ENCODE data around the gene WDR76.
"Not testable (repeated sequence)": the region's sequence is repeated elsewhere in the genome, so short reads cannot be mapped to it uniquely, and the experiment has no call there.

The WDR76 gene

GRCh38 chr15:43824302-43825246, 2.2 kb upstream of the WDR76 start, which contains the start of gene MFAP1:
TSS of gene MFAP1 (minus strand) at chr15:43824690. CDS start at chr15:43824569, 121 bp downstream.
- DNase-seq = peak; percentile 95

DNA sequence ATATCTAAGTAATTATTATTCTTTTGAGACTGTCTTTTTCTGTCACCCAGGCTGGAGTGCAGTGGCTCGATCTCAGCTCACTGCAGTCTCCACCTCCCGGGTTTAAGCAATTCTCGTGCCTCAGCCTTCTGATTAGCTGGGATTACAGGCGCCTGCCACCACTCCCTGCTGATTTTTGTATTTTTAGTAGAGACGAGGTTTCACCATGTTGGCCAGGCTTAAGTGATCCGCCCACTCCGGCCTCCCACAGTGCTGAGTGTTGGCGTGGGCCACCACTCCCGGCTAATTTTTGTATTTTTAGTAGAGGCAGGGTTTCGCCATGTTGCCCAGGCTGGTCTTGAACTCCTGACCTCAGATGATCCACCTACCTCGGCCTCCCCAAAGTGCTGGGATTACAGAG, 1.5 kb upstream of the WDR76 start:
- not testable (repeated sequence) for DNase-seq

DNA sequence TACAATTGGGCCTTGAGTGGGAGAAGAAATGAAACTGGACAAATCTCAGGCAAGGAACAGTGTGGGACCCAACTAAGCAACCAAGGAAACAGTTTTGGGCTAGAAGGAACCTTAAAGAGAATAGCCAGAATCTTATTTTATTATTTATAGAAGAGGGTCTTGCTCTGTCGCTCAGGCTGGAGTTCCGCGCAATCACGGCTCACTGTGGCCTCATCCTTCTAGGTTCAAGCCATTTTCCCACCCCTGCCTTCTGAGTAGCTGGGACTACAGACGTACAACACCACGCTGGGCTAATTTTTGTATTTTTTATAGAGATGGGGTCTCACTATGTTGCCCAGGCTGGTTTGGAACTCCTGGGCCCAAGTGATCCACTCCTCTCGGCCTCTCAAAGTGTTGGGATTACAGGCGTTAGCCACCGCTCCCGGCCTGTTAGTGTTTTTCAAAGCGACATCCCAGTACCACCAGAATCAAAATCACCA, 734 bp upstream of the WDR76 start:
- DNase-seq = no peak

GRCh38 chr15:43828061-43828657, 1.4 kb downstream of the WDR76 start:
- DNase-seq = no peak

- not testable (repeated sequence) for DNase-seq
Observed at GRCh38 chr15:43829951-43830540, 3.2 kb downstream of the WDR76 start.

- DNase-seq = not testable (repeated sequence)
Observed at GRCh38 chr15:43830691-43831275, 4.0 kb downstream of the WDR76 start.

DNA sequence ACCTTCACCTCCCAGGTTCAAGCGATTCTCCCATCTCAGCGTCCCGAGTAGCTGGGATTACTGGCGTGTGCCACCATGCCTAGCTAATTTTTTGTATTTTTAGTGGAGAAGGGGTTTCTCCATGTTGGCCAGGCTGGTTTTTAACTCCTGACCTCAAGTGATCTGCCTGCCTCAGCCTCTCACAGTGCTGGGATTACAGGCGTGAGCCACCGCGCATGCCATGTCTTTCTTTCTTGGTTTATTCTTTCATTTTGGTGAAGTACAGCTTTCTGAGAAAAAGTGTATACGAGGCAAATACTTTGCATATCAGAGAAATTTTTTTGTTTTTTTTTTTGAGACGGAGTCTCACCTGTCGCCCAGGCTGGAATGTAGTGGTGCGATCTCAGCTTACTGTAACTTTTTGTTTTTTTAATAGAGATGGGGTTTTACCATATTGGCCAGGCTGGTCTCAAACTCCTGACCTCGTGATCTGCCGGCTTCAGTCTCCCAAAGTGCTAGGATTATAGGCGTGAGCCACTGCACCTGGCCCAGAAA, 4.8 kb downstream of the WDR76 start:
- not testable (repeated sequence) for DNase-seq

DNA sequence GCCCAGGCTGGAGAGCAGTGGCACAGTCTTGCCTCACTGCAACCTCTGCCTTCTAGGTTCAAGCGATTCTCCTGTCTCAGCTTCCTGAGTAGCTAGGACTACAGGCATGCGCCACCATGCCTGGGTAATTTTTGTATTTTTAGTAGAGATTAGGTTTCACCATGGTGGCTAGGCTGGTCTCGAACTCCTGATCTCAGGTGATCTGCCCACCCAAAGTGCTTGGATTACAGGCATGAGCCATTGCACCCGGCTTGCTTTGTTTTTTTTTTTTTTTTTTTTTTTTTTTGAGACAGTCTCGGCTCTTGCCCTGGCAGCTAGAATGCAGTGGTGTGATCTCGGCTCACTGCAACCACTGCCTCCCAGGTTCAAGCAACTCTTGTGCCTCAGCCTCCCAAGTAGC, 5.7 kb downstream of the WDR76 start:
- DNase-seq = not testable (repeated sequence)

GRCh38 chr15:43845421-43845820, 18.6 kb downstream of the WDR76 start:
- DNase-seq = no peak

DNA sequence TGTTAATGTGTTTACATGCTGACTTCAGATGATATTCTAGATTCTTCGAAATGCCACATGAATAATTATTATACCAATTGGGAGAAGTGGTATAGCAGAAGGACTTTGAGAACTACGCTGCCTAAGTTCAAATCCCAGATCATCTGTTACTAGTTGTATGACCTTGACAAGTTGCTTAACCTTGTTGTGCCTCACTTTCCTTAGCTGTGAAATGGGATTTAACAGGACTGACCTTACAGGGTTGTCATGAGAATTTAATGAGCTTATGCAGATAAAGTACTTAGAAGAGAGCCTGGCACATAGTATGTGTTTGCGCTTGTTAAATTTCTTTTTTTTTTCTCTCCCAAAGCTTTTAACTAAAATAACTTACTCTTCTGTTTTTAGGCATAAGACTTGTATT, 24.4 kb downstream of the WDR76 start:
- no peak for DNase-seq

- DNase-seq = no peak
Observed at GRCh38 chr15:43852607-43853006, 25.8 kb downstream of the WDR76 start.

- no peak for DNase-seq
Observed at GRCh38 chr15:43854801-43855200, 28.0 kb downstream of the WDR76 start.

DNA sequence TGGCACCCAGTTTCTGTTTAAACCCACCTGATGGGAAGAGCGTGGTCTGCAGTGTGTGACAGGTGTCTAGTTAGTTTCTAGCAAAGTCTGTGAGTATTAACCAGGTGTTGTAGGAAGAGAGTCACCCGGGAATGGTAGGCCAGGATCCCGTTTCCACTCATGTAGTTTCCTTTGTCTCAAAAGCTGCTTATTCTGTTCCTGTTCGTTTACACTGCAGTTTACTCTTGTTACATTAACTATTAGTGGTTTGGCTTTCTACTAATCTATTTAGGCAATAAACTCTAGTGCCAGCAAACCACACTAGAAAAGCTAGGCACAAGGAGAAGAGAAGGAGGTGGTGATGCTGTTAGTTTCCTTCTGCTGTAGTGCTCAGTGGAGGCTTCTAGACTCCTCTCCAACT, 32.7 kb downstream of the WDR76 start:
- DNase-seq = no peak

- DNase-seq = not testable (repeated sequence)
Observed at GRCh38 chr15:43866636-43867035, 39.8 kb downstream of the WDR76 start.

DNA sequence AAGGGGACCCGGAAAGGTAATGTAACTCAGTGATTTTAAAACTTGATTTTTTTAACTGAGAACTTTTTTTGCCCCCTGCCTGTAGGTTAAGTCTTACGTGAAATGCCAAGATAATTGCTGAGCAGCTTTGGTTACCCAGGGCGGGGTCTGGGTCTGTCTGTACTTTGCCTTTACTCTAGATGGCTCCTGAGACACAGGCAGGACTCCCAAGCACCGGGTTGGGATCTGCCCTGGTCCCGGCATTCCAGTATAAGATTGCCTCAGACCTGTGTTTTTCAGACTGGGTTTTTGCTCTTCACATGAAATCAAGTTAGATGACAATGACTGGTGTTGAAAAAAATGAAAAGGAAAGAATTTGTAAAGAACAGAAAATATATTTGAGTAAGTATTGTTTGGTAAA, 40.3 kb downstream of the WDR76 start:
- no peak for DNase-seq

- DNase-seq = no peak
Observed at GRCh38 chr15:43868406-43868805, 41.6 kb downstream of the WDR76 start.

DNA sequence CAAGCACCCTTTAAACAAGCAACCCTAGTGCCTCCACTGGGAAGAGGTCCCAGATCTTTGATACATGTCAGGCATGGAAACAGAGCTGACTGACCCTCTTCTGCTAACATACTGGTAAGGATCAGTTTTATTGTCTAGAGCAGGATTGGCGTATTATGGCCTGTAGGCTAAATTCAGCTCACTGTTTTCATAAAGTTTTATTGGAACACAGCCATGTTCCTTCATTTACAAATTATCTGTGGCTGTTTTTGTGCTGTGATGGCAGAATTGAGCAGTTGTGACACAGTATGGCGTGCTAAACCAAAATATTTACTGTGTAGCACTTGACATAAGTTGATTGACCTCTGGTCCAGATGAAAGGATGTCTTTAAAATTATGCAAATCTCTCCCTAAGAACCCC, 45.0 kb downstream of the WDR76 start:
- no peak for DNase-seq

GRCh38 chr15:43872416-43873020, 45.7 kb downstream of the WDR76 start:
- DNase-seq = peak; percentile 57

GRCh38 chr15:43873651-43874050, 46.8 kb downstream of the WDR76 start:
- DNase-seq = no peak

- DNase-seq = no peak
Observed at GRCh38 chr15:43876872-43877271, 50.1 kb downstream of the WDR76 start.

DNA sequence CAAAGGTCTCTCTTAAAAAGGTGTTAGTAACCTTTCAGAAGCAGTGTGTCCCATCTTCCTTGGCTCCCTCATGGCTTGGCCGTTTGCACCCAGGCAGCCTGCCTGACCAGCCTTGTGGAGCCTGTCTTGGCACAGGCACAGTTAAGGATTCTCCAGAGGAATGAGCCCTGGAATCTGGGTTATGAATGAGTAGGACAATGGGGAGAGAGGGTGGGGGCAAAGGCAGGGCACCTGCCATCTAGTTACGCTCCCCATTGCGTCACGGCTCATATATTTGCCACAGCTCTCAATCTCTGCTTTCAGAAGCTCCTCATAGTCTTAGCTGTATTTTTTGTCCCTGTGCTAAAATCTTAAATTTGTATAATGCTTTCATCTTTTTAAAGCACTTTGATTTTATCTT, 50.6 kb downstream of the WDR76 start:
- no peak for DNase-seq

DNA sequence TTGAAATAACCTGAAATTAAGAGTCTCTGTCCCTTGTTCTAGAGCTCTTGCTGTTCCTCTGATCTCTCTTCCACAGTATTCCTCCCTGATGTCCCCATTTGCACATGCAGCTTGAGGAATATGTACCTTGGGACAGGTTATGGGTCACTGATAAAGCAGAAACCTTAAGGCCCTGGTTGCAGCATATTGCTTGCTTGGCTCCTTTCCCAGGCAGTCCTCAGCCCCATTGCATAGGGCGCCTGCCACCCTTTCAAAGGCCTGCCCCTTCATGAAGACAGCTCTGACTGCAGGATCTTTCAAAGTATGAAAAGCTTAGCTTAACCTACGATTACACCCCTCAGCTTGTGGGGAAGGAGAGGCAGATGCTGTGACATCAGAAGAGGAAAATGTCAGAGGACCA, 51.6 kb downstream of the WDR76 start:
- no peak for DNase-seq
